HEK293 (cell line): Measurements from ENCODE around the gene NOS1AP.

ENCODE experiments used
- KLF16 ChIP-seq: fragments of 450-650 bp; formaldehyde crosslinking; IDR thresholded peaks from 2 replicates; pipeline ENCODE4 v1.5.1; 2017; ENCODE audit warnings: missing biosample characterization, missing genetic modification characterization
- ZBTB21 ChIP-seq: fragments of 450-650 bp; formaldehyde crosslinking; IDR thresholded peaks from 2 replicates; pipeline ENCODE4 v1.5.1; 2017; ENCODE audit warnings: missing biosample characterization, missing genetic modification characterization
- ZFP37 ChIP-seq: fragments of 450-650 bp; formaldehyde crosslinking; IDR thresholded peaks from 2 replicates; pipeline ENCODE4 v1.5.1; 2016; ENCODE audit warnings: missing biosample characterization, missing genetic modification characterization
- ZNF140 ChIP-seq: fragments of 450-650 bp; formaldehyde crosslinking; IDR thresholded peaks from 2 replicates; pipeline ENCODE4 v1.5.1; 2016; ENCODE audit warnings: missing biosample characterization, missing genetic modification characterization
- ZNF169 ChIP-seq: fragments of 450-650 bp; formaldehyde crosslinking; IDR thresholded peaks from 2 replicates; pipeline ENCODE4 v1.5.1; 2016; ENCODE audit warnings: missing biosample characterization, missing genetic modification characterization
- ZNF211 ChIP-seq: fragments of 450-650 bp; formaldehyde crosslinking; IDR thresholded peaks from 2 replicates; pipeline ENCODE4 v1.5.1; 2016; ENCODE audit warnings: low read depth, missing biosample characterization, missing genetic modification characterization
- ZNF266 ChIP-seq: fragments of 450-650 bp; formaldehyde crosslinking; IDR thresholded peaks from 2 replicates; pipeline ENCODE4 v1.5.1; 2016; ENCODE audit warnings: missing biosample characterization, missing genetic modification characterization, low read depth
- ZNF302 ChIP-seq: fragments of 450-650 bp; formaldehyde crosslinking; IDR thresholded peaks from 2 replicates; pipeline ENCODE4 v1.5.1; 2016; ENCODE audit warnings: missing biosample characterization, missing genetic modification characterization, low read depth
- ZNF623 ChIP-seq: fragments of 450-650 bp; formaldehyde crosslinking; IDR thresholded peaks from 2 replicates; pipeline ENCODE4 v1.5.1; 2016; ENCODE audit warnings: missing biosample characterization, missing genetic modification characterization
- TF ChIP-seq, protein P1 (sequence below): fragments of 450-650 bp; formaldehyde crosslinking; IDR thresholded peaks from 2 replicates; pipeline ENCODE4 v1.5.1; 2016; ENCODE audit warnings: missing biosample characterization, missing genetic modification characterization
- TF ChIP-seq, protein P2 (sequence below): fragments of 450-650 bp; formaldehyde crosslinking; IDR thresholded peaks from 2 replicates; pipeline ENCODE4 v1.5.1; 2016; ENCODE audit warnings: missing biosample characterization, missing genetic modification characterization, low read depth
- TF ChIP-seq, protein P3 (sequence below): fragments of 450-650 bp; formaldehyde crosslinking; IDR thresholded peaks from 2 replicates; pipeline ENCODE4 v1.5.1; 2016; ENCODE audit warnings: missing biosample characterization, missing genetic modification characterization

DNA sequence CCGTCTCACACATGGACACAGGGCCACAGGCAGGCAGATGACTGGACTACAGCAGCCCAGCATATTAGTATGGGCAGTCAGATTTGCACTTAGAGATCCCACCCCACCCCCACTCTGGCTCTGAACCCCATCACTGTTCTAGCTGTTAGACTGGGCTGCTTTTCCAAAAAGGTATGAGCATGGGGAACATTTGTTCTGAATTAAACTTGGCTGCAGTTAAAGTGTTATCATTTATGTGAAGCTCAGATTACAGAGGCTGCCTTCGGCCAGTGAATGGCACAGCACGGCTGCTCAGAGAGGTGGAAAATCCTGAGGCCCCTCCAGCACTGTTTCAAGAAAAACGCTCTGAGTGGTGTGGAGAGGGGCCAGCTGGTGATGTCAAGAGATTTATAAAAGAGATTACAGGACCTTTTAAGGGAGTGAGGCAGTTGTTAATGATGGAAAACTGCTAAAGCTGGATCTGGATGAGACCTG lies 6.9 kb upstream of the NOS1AP start:
- TF ChIP-seq ZBTB21 (tag by site-specific recombination) (no peak), ZNF211 (tag by site-specific recombination) (no peak), ZNF302 (tag by site-specific recombination) (no peak), ZNF623 (tag by site-specific recombination) (no peak), KLF16 (tag by site-specific recombination) (no peak), ZNF140 (no peak), ZNF266 (tag by site-specific recombination) (no peak), ZNF169 (tag by site-specific recombination) (no peak), ZFP37 (tag by site-specific recombination) (no peak)
- TF ChIP-seq, protein P1, sequence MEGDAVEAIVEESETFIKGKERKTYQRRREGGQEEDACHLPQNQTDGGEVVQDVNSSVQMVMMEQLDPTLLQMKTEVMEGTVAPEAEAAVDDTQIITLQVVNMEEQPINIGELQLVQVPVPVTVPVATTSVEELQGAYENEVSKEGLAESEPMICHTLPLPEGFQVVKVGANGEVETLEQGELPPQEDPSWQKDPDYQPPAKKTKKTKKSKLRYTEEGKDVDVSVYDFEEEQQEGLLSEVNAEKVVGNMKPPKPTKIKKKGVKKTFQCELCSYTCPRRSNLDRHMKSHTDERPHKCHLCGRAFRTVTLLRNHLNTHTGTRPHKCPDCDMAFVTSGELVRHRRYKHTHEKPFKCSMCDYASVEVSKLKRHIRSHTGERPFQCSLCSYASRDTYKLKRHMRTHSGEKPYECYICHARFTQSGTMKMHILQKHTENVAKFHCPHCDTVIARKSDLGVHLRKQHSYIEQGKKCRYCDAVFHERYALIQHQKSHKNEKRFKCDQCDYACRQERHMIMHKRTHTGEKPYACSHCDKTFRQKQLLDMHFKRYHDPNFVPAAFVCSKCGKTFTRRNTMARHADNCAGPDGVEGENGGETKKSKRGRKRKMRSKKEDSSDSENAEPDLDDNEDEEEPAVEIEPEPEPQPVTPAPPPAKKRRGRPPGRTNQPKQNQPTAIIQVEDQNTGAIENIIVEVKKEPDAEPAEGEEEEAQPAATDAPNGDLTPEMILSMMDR (tag by site-specific recombination): no peak
- TF ChIP-seq, protein P2, sequence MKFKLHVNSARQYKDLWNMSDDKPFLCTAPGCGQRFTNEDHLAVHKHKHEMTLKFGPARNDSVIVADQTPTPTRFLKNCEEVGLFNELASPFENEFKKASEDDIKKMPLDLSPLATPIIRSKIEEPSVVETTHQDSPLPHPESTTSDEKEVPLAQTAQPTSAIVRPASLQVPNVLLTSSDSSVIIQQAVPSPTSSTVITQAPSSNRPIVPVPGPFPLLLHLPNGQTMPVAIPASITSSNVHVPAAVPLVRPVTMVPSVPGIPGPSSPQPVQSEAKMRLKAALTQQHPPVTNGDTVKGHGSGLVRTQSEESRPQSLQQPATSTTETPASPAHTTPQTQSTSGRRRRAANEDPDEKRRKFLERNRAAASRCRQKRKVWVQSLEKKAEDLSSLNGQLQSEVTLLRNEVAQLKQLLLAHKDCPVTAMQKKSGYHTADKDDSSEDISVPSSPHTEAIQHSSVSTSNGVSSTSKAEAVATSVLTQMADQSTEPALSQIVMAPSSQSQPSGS: 0 out of 2 replicates have a peak, but pooled peaks have one; percentile 33
- TF ChIP-seq, protein P3, sequence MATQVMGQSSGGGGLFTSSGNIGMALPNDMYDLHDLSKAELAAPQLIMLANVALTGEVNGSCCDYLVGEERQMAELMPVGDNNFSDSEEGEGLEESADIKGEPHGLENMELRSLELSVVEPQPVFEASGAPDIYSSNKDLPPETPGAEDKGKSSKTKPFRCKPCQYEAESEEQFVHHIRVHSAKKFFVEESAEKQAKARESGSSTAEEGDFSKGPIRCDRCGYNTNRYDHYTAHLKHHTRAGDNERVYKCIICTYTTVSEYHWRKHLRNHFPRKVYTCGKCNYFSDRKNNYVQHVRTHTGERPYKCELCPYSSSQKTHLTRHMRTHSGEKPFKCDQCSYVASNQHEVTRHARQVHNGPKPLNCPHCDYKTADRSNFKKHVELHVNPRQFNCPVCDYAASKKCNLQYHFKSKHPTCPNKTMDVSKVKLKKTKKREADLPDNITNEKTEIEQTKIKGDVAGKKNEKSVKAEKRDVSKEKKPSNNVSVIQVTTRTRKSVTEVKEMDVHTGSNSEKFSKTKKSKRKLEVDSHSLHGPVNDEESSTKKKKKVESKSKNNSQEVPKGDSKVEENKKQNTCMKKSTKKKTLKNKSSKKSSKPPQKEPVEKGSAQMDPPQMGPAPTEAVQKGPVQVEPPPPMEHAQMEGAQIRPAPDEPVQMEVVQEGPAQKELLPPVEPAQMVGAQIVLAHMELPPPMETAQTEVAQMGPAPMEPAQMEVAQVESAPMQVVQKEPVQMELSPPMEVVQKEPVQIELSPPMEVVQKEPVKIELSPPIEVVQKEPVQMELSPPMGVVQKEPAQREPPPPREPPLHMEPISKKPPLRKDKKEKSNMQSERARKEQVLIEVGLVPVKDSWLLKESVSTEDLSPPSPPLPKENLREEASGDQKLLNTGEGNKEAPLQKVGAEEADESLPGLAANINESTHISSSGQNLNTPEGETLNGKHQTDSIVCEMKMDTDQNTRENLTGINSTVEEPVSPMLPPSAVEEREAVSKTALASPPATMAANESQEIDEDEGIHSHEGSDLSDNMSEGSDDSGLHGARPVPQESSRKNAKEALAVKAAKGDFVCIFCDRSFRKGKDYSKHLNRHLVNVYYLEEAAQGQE (tag by site-specific recombination): no peak
